ENCODE results near the gene COL8A1.

DNA sequence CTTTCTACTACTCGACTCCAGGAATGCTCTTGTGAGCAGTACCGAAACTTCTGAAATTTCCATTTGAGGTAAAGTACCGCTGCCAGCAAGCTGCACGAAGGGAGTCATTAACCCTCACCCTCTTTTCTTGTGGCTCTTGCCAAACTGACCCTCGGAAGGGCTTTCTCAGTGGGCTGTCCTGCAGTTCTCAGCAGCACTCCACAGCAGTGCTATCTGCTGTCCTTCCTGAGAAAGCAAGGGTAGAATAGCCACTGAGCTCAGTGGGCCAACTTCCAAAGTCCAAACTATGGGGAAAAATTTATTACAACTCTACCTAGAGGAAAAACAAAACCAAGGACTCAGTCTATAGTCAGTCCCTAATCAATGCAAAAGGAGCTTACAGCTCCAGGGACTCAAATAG, 38.5 kb upstream of the COL8A1 start:
- TF ChIP-seq, protein P1, sequence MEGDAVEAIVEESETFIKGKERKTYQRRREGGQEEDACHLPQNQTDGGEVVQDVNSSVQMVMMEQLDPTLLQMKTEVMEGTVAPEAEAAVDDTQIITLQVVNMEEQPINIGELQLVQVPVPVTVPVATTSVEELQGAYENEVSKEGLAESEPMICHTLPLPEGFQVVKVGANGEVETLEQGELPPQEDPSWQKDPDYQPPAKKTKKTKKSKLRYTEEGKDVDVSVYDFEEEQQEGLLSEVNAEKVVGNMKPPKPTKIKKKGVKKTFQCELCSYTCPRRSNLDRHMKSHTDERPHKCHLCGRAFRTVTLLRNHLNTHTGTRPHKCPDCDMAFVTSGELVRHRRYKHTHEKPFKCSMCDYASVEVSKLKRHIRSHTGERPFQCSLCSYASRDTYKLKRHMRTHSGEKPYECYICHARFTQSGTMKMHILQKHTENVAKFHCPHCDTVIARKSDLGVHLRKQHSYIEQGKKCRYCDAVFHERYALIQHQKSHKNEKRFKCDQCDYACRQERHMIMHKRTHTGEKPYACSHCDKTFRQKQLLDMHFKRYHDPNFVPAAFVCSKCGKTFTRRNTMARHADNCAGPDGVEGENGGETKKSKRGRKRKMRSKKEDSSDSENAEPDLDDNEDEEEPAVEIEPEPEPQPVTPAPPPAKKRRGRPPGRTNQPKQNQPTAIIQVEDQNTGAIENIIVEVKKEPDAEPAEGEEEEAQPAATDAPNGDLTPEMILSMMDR (IDR thresholded peaks at IDR 0.05): no peak
- TF ChIP-seq POLR2A (IDR thresholded peaks at IDR 0.05): no peak

Data from stomach (tissue), 4 donors.